Upper lobe of left lung (tissue), 4 donors: Measurements from ENCODE around the gene EHD4.

Experiments used
- EP300 ChIP-seq, 4 donors: sonication (generic); formaldehyde crosslinking; IDR thresholded peaks; one replicate each; pipeline ENCODE4 v1.5.1; 2017; ENCODE audit warnings: antibody characterized with exemption in 4 of 4, control low read depth in 2 of 4
- TF ChIP-seq, protein P1 (sequence below), 6 experiments: fragments of 450-650 bp in 4 of 6; fragments of 200-600 bp in 2 of 6; sonication (generic) in 2 of 6; IDR thresholded peaks; one replicate each; pipeline ENCODE4 v1.5.1; 2016 to 2019; ENCODE audit warnings: antibody characterized with exemption in 6 of 6

DNA sequence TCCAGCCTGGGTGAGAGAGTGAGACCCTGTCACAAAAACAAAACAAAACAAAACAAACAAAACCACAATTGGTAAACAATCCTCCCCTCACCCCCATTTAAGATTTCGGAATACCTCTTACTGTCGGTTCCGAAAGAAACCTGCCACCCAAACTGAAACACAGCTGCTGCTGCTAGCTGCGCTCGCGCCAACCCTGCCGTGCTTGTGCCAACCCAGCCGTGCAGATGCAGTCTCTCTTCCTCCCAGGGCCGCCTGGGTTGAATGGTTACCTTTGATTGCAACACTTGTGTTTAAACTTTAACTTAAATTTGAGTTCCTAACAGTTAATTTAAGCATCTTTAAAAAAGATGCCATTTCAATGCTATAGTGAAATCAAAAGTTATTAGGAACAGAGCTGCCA, 50.0 kb downstream of the EHD4 start:
- TF ChIP-seq, protein P1, sequence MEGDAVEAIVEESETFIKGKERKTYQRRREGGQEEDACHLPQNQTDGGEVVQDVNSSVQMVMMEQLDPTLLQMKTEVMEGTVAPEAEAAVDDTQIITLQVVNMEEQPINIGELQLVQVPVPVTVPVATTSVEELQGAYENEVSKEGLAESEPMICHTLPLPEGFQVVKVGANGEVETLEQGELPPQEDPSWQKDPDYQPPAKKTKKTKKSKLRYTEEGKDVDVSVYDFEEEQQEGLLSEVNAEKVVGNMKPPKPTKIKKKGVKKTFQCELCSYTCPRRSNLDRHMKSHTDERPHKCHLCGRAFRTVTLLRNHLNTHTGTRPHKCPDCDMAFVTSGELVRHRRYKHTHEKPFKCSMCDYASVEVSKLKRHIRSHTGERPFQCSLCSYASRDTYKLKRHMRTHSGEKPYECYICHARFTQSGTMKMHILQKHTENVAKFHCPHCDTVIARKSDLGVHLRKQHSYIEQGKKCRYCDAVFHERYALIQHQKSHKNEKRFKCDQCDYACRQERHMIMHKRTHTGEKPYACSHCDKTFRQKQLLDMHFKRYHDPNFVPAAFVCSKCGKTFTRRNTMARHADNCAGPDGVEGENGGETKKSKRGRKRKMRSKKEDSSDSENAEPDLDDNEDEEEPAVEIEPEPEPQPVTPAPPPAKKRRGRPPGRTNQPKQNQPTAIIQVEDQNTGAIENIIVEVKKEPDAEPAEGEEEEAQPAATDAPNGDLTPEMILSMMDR (IDR thresholded peaks at IDR 0.05), result no peak
- no peak for TF ChIP-seq EP300 (IDR thresholded peaks at IDR 0.05)
